RWPE1 (cell line): ENCODE results near the gene TYW1.
"Not testable (repeated sequence)": the region's sequence is repeated elsewhere in the genome, so short reads cannot be mapped to it uniquely, and the experiment has no call there.

Experiments used
- CTCF ChIA-PET: fragments of 350-600 bp; sonication (Branson Sonifier 250); formaldehyde crosslinking; extraction: SDS; loops from one replicate; lab custom pipeline; 2021; lab: Yijun Ruan, JAX
- POLR2A ChIA-PET: fragments of 400-600 bp; formaldehyde crosslinking; extraction: SDS; loops from one replicate; lab custom pipeline; 2020; ENCODE audit warnings: antibody characterized with exemption; ENCODE audit not compliant: low non-redundant PET; lab: Yijun Ruan, JAX
- DNase-seq: peaks from one replicate; pipeline ENCODE4 v3.0.0; 2012; ENCODE audit warnings: low spot score
- H3K27ac ChIP-seq: fragments of 450-650 bp; 2 replicates; pipeline ENCODE4 v1.5.1; 2017
- CTCF ChIP-seq: fragments of 450-650 bp; conservative IDR thresholded peaks from 2 replicates; pipeline ENCODE4 v1.5.1; 2017; ENCODE audit warnings: low read depth, mild to moderate bottlenecking

The TYW1 gene

GRCh38 chr7:67192889-67193613, 196.4 kb downstream of the TYW1 start:
- DNase-seq, CTCF ChIA-PET, POLR2A ChIA-PET, H3K27ac ChIP-seq: not testable (repeated sequence)

GRCh38 chr7:67196176-67196575, 199.5 kb downstream of the TYW1 start:
- POLR2A ChIA-PET, H3K27ac ChIP-seq, DNase-seq, CTCF ChIA-PET: not testable (repeated sequence)

- DNase-seq, H3K27ac ChIP-seq, POLR2A ChIA-PET, CTCF ChIA-PET: not testable (repeated sequence)
These were observed 202.4 kb downstream of the TYW1 start for GRCh38 chr7:67198865-67199526.

GRCh38 chr7:67205772-67206171, 209.1 kb downstream of the TYW1 start:
- DNase-seq, H3K27ac ChIP-seq, POLR2A ChIA-PET, CTCF ChIA-PET: not testable (repeated sequence)

GRCh38 chr7:67206452-67206851, 209.8 kb downstream of the TYW1 start:
- TF ChIP-seq CTCF = no peak
- ChIA-PET CTCF (interaction anchor here (0.6 kb wide), 1 partner anchor 24 kb away, joined by 4 read pairs; no protein-coding TSS in a partner anchor), POLR2A (no interaction called here)
- H3K27ac ChIP-seq = no peak overlapping the region
- DNase-seq = no peak

- POLR2A ChIA-PET, H3K27ac ChIP-seq, CTCF ChIA-PET, DNase-seq: not testable (repeated sequence)
These were observed 212.0 kb downstream of the TYW1 start for GRCh38 chr7:67208656-67209055.

GRCh38 chr7:67209256-67209655, 212.6 kb downstream of the TYW1 start:
- ChIA-PET POLR2A (no interaction called here), CTCF (no interaction called here)
- H3K27ac ChIP-seq = no peak overlapping the region
- DNase-seq = no peak
- TF ChIP-seq CTCF = no peak

- no peak overlapping the region for H3K27ac ChIP-seq
- ChIA-PET POLR2A (no interaction called here), CTCF (no interaction called here)
- DNase-seq = no peak
- TF ChIP-seq CTCF = no peak
These were observed 213.9 kb downstream of the TYW1 start for GRCh38 chr7:67210567-67210966.

GRCh38 chr7:67211650-67212330, 215.2 kb downstream of the TYW1 start:
- H3K27ac ChIP-seq, POLR2A ChIA-PET, DNase-seq: not testable (repeated sequence)
- CTCF ChIA-PET = interaction anchor here (0.6 kb wide), 1 partner anchor 31 kb away, joined by 3 read pairs; no protein-coding TSS in a partner anchor

- H3K27ac ChIP-seq, DNase-seq, POLR2A ChIA-PET, CTCF ChIA-PET: not testable (repeated sequence)
These were observed 216.4 kb downstream of the TYW1 start for GRCh38 chr7:67213038-67213437.

- POLR2A ChIA-PET = not testable (repeated sequence)
- peak overlapping the region; percentile 24; the same call in 1 of the 2 replicates for H3K27ac ChIP-seq
- DNase-seq = peak; percentile 47
These were observed 226.9 kb downstream of the TYW1 start for GRCh38 chr7:67223551-67223950.

GRCh38 chr7:67226340-67226907, 229.8 kb downstream of the TYW1 start:
- DNase-seq, H3K27ac ChIP-seq, CTCF ChIA-PET, POLR2A ChIA-PET: not testable (repeated sequence)

More at GRCh38 chr7:67223551-67223950, 226.9 kb downstream of the TYW1 start:
- CTCF ChIA-PET = not testable (repeated sequence)

- H3K27ac ChIP-seq, POLR2A ChIA-PET, CTCF ChIA-PET, DNase-seq: not testable (repeated sequence)
These were observed 230.3 kb downstream of the TYW1 start for GRCh38 chr7:67226967-67227366.
